Stimulated activated CD4-positive, alpha-beta T cell treated with anti-CD3 and anti-CD28 coated beads, Interleukin-4, amount 100 ng/mL, for 24 hours (primary cell): ENCODE data around the gene KIF15.
"Not testable (repeated sequence)": the region's sequence is repeated elsewhere in the genome, so short reads cannot be mapped to it uniquely, and the experiment has no call there.

Source experiments
- DNase-seq: peaks from one replicate; pipeline ENCODE4 v3.0.0-alpha.2; 2020

KIF15 gene, protein sequence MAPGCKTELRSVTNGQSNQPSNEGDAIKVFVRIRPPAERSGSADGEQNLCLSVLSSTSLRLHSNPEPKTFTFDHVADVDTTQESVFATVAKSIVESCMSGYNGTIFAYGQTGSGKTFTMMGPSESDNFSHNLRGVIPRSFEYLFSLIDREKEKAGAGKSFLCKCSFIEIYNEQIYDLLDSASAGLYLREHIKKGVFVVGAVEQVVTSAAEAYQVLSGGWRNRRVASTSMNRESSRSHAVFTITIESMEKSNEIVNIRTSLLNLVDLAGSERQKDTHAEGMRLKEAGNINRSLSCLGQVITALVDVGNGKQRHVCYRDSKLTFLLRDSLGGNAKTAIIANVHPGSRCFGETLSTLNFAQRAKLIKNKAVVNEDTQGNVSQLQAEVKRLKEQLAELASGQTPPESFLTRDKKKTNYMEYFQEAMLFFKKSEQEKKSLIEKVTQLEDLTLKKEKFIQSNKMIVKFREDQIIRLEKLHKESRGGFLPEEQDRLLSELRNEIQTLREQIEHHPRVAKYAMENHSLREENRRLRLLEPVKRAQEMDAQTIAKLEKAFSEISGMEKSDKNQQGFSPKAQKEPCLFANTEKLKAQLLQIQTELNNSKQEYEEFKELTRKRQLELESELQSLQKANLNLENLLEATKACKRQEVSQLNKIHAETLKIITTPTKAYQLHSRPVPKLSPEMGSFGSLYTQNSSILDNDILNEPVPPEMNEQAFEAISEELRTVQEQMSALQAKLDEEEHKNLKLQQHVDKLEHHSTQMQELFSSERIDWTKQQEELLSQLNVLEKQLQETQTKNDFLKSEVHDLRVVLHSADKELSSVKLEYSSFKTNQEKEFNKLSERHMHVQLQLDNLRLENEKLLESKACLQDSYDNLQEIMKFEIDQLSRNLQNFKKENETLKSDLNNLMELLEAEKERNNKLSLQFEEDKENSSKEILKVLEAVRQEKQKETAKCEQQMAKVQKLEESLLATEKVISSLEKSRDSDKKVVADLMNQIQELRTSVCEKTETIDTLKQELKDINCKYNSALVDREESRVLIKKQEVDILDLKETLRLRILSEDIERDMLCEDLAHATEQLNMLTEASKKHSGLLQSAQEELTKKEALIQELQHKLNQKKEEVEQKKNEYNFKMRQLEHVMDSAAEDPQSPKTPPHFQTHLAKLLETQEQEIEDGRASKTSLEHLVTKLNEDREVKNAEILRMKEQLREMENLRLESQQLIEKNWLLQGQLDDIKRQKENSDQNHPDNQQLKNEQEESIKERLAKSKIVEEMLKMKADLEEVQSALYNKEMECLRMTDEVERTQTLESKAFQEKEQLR (N-terminal part only)

DNA sequence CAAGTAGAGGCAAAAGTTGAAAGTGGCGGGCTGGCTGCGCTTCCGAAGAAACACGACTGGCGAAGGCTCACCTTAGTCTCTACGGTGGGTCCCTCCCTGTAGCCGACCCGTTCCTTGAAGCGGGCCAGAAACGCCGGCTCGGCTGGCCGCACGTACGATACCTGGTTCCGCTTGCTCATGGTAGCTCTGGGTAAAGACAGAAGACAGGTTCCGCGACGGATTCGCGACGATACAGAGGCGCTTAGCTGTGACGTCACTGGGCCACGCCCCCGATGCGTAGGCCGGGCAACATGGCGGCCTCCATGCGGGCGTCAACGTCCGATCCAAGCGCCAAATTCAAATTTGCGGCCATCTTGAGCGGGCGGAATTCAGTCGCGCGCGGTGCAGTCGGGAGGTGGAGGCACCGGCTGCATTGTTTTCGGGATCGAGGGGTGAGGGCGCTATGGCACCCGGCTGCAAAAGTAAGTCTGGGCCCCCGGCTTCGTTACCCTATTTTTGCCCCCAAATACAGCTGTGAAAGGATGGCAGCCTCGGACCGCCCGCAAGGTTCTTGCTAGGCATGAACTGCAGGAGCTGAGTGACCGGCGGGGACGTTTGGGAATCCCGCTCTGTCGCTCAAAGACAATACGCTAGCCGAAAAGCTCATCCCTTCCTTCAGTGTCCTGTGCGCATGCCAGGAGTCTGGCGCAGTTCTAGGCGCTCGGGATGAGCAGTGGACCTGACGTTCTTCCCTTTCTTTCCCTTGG is at the start of gene KIF15, which contains the start of gene KIAA1143:
TSS of gene KIF15 (plus strand) at position 371 of the 746 bp plus-strand sequence. CDS start at position 443, 72 bp downstream.
TSS of gene KIAA1143 (minus strand) at position 196 of the 746 bp plus-strand sequence. CDS start at position 179, 17 bp downstream.
- peak; percentile 99 for DNase-seq

- DNase-seq = peak; percentile 56
Measured at GRCh38 chr3:44712455-44713075, 49.0 kb upstream of the KIF15 start, which contains the start of gene ZNF502. TSS of gene ZNF502 (plus strand) at chr3:44712660. CDS start at chr3:44720262, 7,602 bp downstream.

- DNase-seq = no peak
Measured at GRCh38 chr3:44721231-44722102, 40.1 kb upstream of the KIF15 start.

GRCh38 chr3:44722103-44722401 is 39.5 kb upstream of the KIF15 start:
- no peak for DNase-seq

DNA sequence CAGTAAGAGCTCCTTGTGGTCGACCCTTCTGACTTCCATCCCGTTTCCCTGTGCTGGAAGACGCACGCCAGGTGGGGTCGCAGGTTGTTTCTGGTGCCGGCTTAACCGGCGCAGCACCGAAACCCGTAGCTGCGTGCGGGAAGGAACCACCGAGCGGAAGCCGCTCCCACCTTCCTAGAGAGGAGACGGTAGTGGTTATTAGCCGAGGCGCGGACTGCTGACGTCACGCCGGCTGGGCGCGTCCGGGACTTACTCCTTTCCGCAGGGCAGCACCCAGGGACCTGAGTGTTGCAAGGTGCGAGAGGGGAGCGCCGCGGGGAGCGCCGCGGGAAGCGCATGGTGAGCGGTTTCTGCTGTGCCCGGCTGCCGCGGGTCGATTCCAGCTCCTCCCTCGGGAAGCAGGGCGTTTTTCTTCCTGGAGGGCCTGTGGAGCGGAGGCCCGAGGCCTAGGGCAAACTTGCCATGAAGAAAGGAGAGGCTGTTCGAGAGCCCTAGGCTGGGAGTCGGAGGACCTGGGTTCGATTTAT is 32.1 kb upstream of the KIF15 start, which contains the start of gene ZNF501:
TSS of gene ZNF501 (plus strand) at position 252 of the 527 bp plus-strand sequence. CDS start 4,787 bp downstream, outside the sequence.
- DNase-seq = peak; percentile 84

- DNase-seq = no peak
Measured at GRCh38 chr3:44734646-44735168, 26.9 kb upstream of the KIF15 start.

DNA sequence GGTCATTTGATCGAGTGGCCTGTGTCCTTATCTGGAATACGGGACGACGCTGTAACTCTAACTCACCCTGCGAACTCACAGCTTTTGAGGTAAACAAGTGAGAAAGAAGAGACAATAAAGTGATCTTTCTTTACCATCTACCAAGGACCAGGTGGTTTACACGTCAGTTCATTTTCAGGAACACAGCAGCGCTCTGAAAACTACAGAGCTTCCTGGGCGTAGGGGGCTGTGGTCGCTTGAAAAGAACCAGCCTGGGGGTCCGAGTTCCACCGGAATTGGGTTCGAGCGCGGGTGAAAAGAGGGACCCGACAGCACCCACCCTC is 532 bp upstream of the KIF15 start:
- DNase-seq = no peak

- no peak for DNase-seq
Measured at GRCh38 chr3:44762170-44762677, 630 bp downstream of the KIF15 start.

DNA sequence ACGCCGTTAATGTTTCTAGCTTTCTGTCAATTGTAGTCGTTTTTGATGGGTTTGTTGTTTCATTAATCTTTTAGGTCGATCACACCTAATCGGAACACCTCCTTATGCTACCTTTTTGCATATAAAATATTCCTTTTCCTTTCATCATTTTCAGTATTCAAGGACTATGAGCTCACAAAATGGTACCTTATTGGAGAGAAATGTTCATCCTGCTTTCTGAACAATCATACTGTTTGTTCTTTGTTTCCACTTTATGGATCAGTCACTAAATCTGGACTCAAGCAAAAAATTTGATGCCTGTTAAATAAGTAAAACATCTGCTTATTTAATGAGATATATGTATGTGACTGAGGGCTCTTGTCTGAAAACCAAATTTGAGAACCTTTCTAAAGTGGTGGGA is 1.1 kb downstream of the KIF15 start:
- DNase-seq = no peak

DNA sequence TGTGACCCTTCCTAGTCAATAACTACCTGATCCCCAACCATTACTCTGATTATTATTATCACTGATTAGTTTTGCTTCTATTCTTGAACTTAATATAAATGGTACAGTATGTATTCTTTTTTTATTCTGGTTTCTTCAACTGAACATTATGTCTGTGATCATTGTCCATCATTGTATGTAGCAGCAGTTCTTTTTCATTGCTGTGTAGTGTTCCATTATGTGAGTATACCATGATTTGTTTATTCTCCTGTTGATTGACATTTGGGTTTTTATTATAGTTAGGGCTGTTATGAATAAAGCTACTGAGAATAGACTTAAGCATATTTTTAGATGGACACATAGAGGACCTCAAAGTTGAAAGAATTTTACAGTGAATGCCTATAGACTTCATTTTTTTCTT is 2.7 kb downstream of the KIF15 start:
- DNase-seq = no peak

DNA sequence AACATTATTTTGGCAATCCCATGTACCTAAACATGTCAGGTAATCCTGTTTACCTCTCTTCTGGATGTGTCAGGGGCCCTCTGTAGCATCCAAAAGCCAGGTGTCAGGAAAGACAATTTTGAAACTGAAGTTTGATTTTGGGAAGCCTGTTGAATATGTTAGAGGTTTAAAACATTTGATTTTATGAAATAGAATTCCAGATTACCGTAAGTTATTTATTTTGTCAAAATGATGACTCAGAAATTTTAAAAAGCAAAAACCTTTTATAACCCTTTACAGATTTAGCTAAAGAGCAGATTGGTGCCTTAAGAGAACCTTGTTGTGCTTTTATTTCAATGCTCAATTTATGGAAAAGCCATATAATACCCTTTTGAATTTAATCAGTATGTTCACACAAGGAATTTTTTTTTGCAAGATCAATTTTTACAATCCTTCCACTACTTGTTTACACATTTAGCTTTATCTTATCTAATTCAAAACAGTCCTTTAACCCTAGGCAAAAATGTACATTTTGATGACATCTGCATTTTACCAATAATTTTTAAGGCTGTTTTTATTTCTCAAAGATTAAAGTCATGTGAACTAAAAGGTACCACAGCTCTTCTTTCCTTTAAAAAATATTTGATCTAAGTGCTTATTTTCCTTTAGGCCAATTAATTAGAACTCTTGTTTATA is 10.0 kb downstream of the KIF15 start:
- no peak for DNase-seq

DNA sequence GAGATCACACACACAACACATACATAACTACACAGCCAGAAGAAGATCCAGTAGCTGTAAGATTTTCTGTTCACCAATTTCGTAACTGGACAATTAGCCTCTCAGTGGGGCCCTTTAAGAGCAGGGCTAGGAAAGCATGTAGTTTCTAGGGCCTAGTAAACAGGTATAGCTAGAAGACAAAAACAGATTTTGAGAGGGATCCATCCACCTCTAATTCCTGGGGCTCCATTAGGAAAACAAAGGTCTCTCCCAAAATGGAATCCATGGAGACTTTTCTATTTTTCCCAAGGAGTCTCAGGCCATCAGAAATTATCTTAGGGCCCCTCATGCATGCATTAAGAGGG is 10.5 kb downstream of the KIF15 start:
- DNase-seq = no peak

DNA sequence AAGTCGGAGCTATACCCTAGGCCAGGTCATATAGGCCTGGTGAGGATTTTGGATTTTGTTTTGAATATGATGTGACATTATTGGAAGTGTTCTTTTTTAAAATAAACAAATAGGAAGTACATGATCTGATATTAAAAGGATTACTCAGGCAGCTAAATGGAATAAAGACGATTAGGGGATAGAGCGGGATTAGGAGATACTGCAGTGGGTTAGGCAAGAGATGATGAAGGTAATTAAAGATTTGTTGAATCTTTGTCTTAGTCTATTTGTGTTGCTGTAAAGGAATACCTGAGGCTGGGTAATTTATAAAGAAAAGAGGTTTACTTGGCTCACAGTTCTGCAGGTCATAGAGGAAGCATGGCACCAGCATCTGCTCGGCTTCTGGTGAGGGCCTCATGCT is 21.3 kb downstream of the KIF15 start:
- no peak for DNase-seq

- no peak for DNase-seq
Measured at GRCh38 chr3:44795197-44795596, 33.6 kb downstream of the KIF15 start.

GRCh38 chr3:44802011-44802410 is 40.4 kb downstream of the KIF15 start:
- DNase-seq = no peak

GRCh38 chr3:44803298-44803697 is 41.7 kb downstream of the KIF15 start:
- DNase-seq = no peak

DNA sequence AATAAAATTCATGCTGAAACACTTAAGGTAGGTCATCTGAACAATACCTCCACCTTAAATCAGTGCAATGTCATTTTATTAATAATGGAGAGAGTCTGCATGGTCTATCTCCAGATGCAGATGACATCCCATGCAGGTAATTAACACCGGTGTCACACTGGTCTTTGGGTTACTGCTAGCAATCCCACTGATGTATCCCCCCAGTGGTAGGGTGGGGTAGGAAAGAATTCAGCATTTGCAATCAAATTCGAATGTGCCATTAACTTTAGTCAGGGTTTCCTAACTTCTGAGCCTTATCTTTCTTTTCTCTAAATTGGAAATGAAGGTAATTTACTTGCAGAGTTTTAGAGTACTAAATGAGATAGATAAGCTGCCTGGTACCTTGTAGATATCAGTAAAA is 44.4 kb downstream of the KIF15 start:
- no peak for DNase-seq

GRCh38 chr3:44814751-44815150 is 53.2 kb downstream of the KIF15 start:
- no peak for DNase-seq

DNA sequence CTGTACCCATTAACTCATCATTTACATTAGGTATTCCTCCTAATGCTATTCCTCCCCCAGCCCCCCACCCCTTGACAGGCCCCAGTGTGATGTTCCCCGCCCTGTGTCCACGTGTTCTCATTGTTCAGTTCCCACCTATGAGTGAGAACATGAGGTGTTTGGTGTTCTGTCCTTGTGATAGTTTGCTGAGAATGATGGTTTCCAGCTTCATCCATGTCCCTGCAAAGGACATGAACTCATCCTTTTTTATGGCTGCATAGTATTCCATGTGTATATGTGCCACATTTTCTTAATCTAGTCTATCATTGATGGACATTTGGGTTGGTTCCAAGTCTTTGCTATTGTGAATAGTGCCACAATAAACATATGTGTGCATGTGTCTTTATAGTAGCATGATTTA is 54.7 kb downstream of the KIF15 start:
- DNase-seq = not testable (repeated sequence)
